PFSK-1 (cell line): ENCODE measurements around the gene ACTN2.

Experiments used
- FOXP2 ChIP-seq: optimal IDR thresholded peaks from 2 replicates; pipeline ENCODE3; 2011; ENCODE audit warnings: borderline replicate concordance, control low read depth, inconsistent platforms; ENCODE audit not compliant: insufficient read depth; ENCODE audit errors: extremely low read length, extremely low read depth
- POLR2AphosphoS5 ChIP-seq: IDR thresholded peaks from 2 replicates; pipeline ENCODE4 v1.6.1; 2012; ENCODE audit warnings: low read depth, mild to moderate bottlenecking, control low read depth, low read length, moderate library complexity
- REST ChIP-seq, 2 experiments: IDR thresholded peaks; 2 replicates each; pipeline versions ENCODE4 v1.6.1 to v1.8.0; 2011 to 2012; ENCODE audit warnings: low read depth in 2 of 2, low read length in 2 of 2, control low read depth in 1 of 2, inconsistent platforms in 1 of 2, mild to moderate bottlenecking in 1 of 2, moderate library complexity in 1 of 2; ENCODE audit not compliant: insufficient read depth in 1 of 2
- SIN3A ChIP-seq: IDR thresholded peaks from 2 replicates; pipeline ENCODE4 v1.6.1; 2012; ENCODE audit warnings: mild to moderate bottlenecking, low read length, moderate library complexity, borderline replicate concordance; ENCODE audit not compliant: insufficient read depth
- TAF1 ChIP-seq: IDR thresholded peaks from 2 replicates; pipeline ENCODE4 v1.6.1; 2012; ENCODE audit warnings: low read length, control low read depth, borderline replicate concordance; ENCODE audit not compliant: insufficient read depth

ACTN2 gene

GRCh38 chr1:236663934-236664333 is 22.4 kb upstream of the ACTN2 start:
- TF ChIP-seq POLR2AphosphoS5, result no peak
- TF ChIP-seq FOXP2, result no peak
- TF ChIP-seq REST (IDR thresholded peaks at IDR 0.05; ENCODE audit: insufficient read depth in 1 of 2, low read depth in 2 of 2, low read length in 2 of 2), result no peak
- TF ChIP-seq TAF1, result no peak
- no peak for TF ChIP-seq SIN3A

GRCh38 chr1:236670060-236670459 is 16.2 kb upstream of the ACTN2 start:
- TF ChIP-seq SIN3A (no peak), POLR2AphosphoS5 (no peak), FOXP2 (no peak), REST (IDR thresholded peaks at IDR 0.05; ENCODE audit: insufficient read depth in 1 of 2, low read depth in 2 of 2, low read length in 2 of 2) (no peak), TAF1 (no peak)

DNA sequence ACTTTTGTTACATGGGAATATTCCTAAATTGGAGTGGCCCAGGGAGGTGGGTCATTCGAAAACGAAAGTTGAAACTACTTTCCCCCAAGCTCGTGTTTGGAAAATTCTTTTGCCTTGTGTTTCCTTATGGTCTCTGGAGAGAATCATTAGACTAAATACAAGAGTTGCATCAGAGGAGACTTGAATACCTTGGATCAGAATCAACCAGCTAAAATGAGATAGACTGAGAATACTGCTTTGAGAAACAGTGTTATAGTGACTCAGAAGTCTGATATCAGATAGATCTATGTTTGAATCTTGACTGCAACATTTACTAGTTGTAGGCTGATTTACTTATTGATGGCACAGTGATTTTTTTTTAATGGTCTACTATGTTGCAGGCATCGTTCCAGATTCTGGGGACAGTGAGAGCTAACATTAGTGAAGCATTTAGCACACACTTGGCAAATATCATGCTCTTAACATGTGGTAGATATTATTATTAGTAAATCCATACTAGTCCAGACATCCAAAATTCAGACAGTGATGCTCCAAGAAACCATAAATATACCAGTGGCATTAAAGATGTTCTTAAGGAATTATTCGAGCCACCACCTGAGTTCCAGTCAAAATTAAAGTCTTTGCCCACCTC is 12.9 kb upstream of the ACTN2 start:
- TF ChIP-seq POLR2AphosphoS5 (no peak), REST (IDR thresholded peaks at IDR 0.05; ENCODE audit: insufficient read depth in 1 of 2, low read depth in 2 of 2, low read length in 2 of 2) (no peak), FOXP2 (no peak), SIN3A (no peak), TAF1 (no peak)

- no peak for TF ChIP-seq TAF1
- TF ChIP-seq REST (IDR thresholded peaks at IDR 0.05; ENCODE audit: insufficient read depth in 1 of 2, low read depth in 2 of 2, low read length in 2 of 2), result no peak
- TF ChIP-seq POLR2AphosphoS5, result no peak
- no peak for TF ChIP-seq SIN3A
- TF ChIP-seq FOXP2, result no peak
Observed at GRCh38 chr1:236677641-236678235, 8.6 kb upstream of the ACTN2 start.

DNA sequence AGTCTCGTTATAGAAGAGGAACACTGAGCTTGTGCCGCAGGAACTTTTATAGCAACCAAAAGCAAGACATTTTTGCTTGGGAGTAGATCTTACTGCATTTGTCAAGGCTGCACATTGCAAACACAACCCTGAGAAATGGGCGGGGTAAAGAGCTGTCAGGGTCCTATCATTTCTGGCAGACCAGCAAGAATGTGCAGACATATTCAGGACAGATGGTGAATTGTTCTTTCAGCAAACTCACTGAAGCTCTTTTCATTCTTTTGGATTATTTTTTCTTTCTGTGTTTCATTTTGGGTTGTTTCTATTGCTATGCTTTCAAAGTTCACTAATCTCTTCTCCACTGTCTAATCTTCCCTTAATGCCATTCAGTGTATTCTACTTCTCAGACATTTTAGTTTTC is 5.1 kb upstream of the ACTN2 start:
- no peak for TF ChIP-seq REST (IDR thresholded peaks at IDR 0.05; ENCODE audit: insufficient read depth in 1 of 2, low read depth in 2 of 2, low read length in 2 of 2)
- TF ChIP-seq POLR2AphosphoS5, result no peak
- no peak for TF ChIP-seq TAF1
- no peak for TF ChIP-seq SIN3A
- no peak for TF ChIP-seq FOXP2
